ENCODE data around the gene JMJD4. TPM values are rescaled to one million over a fixed set of nuclear protein-coding genes. Genes with fewer than 3 reads are reported as not detected.

JMJD4 gene
- total RNA-seq, 1 experiment from 2014 or later, result 63.4 TPM

DNA sequence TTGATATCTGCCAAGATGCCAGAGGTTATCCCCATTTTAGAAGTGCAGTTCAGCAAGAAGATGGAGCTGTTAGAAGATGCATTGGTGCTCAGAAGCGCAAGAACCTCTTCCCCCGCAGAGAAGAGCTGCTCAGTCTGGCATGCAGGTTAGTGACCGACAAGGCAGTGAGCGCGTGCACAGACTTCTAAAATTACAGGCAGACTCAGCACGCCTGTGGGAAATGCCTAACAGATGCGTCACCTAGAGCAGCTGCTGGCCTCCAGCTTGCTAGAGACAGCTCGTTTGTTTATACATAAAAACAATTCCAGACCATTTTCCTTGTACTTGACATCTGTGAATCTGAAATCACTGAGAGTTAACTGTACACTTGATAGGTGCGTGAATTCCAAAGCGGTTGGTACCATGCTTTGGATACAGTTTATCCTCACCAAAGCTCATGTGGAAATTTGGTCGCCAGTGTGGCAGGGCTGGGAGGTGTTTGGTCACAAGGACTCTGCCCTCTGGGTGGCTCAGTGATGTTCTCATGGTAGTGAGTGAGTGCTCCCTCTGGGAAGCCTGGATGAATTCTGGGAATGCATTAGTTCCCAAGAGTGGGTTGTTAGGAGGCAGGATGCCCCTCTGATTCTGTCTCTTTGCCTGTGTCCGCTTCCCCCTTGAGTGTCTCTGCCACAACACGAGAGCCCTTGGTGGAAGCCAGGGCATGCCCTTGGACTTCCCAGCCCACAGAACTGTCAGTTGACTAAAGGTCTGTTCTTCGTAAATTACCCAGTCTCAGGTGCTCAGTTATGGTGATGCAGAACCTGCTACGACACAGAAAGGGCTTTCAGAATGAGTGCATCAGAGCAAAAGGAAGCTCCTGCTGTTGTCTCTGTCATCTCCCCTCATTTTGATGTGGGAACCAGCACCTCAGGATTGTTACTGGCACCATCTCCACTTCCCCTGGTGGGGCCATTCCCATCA lies 24.5 kb upstream of the JMJD4 start:
- H3K4me3 ChIP-seq, result no peak overlapping the region

DNA sequence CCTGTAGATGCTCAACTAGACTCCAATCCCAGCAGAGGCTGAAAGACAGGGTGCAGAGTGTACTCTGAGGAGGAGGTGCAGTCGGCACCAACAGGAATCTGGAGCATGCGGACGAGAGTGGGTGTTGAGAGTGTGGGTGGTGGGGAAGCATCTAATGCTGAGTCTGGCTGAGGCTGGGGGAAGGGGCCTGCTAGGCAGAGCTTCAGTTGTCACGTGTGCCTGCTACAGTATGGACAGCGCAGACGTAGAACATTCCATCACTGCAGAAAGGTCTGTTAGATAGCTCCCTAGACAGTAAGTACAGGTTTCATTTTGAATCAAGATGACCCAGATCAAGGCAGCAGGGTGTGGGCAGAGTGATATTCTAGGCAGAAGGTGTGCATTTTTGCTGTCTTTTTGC lies 23.3 kb upstream of the JMJD4 start:
- no peak overlapping the region for H3K4me3 ChIP-seq
- peaks cover 70% of the 10 kb centered on the region for H3K36me3 ChIP-seq
- H3K9me3 ChIP-seq, result no peaks in the 10 kb centered on the region
- no peak for DNase-seq
- H3K27me3 ChIP-seq, result no peaks in the 10 kb centered on the region

More for the DNA sequence above, 24.5 kb upstream of the JMJD4 start:
- H3K36me3 ChIP-seq, result peaks cover 74% of the 10 kb centered on the region
- H3K27me3 ChIP-seq, result no peaks in the 10 kb centered on the region
- peak; percentile 98 for DNase-seq
- no peaks in the 10 kb centered on the region for H3K9me3 ChIP-seq

DNA sequence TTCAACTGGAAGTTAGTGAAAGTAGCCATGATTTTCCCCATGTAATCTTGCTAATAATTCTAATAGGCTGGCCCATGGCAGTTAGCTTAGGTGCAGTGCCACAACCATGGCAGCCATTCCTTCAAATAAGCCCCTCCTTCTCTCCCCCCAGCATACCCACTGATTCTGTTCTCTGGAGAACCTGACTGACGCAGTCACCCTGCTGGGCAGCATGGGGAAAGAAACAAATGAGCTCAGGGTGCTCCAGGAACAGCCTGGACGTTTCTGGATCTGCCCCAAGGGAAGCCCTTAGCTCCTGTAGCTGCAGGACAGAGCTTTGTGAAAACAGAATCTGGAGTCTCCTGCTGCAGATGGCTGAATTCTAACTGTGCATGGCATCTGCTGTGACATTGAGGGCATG lies 22.7 kb upstream of the JMJD4 start:
- no peak for DNase-seq
- no peaks in the 10 kb centered on the region for H3K9me3 ChIP-seq
- H3K36me3 ChIP-seq, result peaks cover 64% of the 10 kb centered on the region
- no peak overlapping the region for H3K4me3 ChIP-seq
- H3K27me3 ChIP-seq, result no peaks in the 10 kb centered on the region

DNA sequence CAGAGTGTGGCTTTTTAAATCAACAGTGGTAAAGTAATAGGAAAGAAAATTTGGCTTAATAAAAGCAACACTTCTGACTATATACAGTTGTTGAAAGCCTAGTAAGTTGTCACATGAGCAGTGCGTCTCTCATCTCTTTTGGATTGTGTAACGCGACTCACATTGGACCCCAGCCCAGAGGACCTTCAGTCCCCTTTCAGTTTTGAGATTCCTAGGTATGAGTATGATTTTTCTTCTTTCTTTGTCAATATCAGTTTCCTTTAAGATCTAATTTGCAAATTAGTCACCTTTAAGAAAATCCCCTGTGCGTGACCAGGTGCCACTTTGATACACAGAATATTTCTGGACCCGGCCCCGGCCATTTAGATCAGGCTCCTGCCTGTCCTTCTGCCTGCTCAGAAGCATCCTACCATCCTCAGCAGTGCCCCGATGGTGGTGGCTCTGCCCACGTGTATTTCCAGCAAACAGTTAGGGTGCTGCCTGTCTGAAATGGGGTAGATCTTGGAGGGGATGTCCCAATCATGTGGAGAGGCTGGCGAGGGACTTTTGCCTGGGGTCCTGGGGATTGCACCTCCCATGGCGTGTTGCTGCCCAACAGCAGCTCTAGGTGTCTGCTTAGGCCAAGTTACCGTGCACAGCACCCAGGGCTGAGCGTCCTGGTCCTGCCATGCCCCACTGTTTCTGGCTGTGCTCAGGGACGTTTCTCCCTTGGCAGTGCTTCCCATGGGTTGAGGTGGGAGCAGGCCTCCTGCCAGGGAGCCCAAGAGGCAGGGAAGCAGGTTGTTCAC lies 21.3 kb upstream of the JMJD4 start:
- peak; percentile 69 for DNase-seq
- Histone ChIP-seq H3K27me3 (no peaks in the 10 kb centered on the region), H3K9me3 (no peaks in the 10 kb centered on the region), H3K4me3 (no peak overlapping the region), H3K36me3 (peaks cover 54% of the 10 kb centered on the region)

DNA sequence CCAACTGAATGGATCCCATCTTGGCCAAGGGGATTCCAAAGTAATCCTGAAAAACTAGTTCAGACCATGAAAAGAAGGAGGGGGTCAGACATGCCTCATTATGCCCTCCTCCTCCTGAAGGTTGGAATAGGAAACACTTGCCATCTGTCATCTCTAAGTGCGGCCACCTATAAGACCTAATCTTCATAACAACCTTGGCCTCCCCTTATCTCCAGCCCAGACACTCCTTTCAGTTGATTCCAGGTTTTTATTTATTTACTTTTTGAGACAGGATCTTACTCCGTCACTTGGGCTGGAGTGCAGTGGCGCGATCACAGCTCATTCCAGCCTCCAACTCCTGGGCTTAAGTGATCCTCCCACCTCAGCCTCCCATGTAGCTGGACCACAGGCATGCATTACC lies 19.9 kb upstream of the JMJD4 start:
- Histone ChIP-seq H3K9me3 (no peaks in the 10 kb centered on the region), H3K36me3 (peaks cover 53% of the 10 kb centered on the region), H3K27me3 (no peaks in the 10 kb centered on the region), H3K4me3 (no peak overlapping the region)
- DNase-seq, result no peak

DNA sequence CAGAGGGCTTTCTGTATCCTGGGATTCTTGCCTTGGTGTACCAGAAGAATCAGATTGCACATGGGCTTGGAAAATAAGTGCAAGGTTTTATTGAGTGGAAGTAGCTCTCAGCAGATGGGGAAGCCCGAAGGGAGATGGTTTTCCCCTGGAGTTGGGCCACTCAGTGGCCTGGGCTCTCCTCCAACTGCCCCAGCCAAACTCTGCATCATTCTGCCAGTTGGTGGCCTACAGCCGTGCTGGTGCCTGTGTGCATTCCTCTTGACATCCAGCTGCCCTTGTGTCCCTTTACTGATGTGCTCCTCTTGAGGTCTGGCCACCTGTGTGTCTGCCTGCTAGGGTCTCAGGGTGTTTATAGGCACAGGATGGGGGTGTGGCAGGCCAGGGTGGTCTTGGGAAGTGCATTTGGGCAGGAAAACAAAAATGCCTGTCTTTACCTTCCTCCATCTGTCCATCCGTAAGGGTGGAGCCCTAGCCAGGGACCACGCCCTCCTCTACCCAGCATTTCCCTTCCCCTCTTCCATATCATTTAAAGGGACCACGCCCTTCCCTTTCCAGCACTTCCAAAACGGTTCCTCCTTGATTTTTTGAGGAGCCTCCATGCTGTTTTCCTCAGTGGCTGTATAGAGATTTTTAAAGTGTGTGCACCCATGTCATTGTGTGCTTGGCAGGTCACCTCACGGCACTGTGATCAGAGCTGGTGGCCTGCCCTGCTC lies 19.1 kb upstream of the JMJD4 start:
- peak; percentile 89 for DNase-seq
- no peak overlapping the region for H3K4me3 ChIP-seq
- H3K27me3 ChIP-seq, result no peaks in the 10 kb centered on the region
- H3K9me3 ChIP-seq, result no peaks in the 10 kb centered on the region
- H3K36me3 ChIP-seq, result peaks cover 48% of the 10 kb centered on the region

DNA sequence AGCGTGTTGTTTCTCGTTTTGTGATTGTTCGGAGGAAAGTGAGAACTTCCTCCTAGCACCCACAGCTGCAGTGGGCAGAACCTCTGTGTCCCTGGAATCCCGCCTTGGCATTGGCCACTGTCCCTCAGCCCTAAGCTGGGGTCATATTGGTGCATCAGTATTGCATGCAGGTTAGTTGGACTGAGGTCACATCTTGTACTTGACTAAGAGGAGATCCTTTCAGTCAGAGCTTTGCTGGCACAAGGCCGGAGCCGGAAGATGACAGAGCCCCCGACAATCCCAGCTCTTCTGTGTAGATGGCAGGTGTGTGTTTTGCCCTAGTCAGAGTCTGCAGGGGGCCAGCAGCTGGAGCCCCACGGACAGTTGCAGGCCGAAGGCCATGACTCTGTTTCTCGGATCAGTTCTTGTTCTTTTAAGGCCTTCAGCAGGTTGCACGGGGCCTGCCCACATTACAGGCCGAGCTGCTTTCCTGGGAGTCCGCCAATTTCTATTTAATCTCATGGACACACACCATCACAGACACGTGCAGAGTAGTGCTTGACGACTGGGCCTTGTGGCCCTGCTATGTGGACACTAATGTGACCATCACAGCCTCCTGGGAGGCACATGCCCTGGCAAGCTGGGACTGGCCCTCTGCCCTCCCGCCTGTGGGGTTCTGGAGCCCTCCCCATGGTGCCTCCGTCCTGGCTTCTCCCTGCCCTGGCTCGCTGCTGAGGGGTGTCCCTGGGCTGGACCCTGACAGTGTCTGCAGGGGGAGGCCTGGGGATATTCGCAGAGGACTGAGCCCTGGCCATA lies 15.0 kb upstream of the JMJD4 start:
- Histone ChIP-seq H3K36me3 (peaks cover 35% of the 10 kb centered on the region), H3K9me3 (no peaks in the 10 kb centered on the region), H3K4me3 (no peak overlapping the region), H3K27me3 (no peaks in the 10 kb centered on the region)
- DNase-seq, result no peak

DNA sequence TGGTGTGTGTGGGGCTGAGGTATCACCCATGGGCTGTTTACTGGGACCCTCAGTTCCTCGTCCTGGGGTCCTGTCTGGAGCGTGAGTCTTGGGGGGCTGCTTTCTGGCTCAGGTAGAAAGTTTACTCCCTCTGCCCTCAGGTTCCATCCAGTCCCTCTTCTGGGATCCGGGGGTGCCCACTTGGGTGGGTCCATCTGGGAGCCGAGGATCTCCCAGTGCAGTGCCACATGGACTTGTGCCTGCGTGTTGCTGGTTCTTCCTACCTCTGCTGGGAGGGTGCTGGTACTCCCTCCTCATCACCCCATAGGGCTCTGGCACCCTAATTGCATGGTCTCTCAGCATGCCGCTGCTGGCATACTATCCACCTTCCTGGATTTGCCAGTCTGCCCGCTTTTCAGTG lies 14.1 kb upstream of the JMJD4 start:
- DNase-seq, result no peak
- peaks cover 28% of the 10 kb centered on the region for H3K36me3 ChIP-seq
- H3K9me3 ChIP-seq, result no peaks in the 10 kb centered on the region

DNA sequence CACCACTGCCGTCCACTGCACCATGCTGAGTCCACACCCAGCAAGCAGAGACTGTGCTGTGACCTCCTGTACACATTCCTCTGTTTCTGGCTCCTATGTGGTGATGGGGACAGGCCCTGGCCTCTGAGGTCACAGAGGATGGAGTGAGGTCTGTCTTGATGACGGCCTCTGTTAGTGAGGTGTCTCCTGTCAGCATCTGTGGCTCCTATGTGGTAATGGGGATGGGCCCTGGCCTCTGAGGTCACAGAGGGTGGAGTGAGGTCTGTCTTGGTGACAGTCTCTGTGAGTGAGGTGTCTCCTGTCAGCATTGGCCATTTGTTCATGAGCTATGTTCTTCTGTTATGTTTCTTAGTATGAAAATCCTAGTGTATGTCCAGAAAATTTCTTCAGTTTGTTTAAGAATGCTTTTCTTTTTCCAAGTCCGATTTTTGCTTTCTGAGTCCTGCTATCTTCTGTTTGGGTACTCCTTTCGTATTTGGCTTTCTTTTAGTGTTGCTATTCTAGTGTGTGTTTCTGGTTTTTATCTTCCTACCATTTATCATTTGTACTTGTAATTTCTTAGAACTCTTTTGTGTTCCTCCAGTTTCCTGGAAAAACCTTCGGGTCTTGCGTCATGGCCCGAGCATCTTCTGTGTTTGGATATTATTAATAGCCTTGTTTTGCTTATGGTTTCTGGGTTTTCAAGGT lies 13.5 kb upstream of the JMJD4 start:
- H3K27me3 ChIP-seq, result no peaks in the 10 kb centered on the region
- H3K36me3 ChIP-seq, result peaks cover 23% of the 10 kb centered on the region
- H3K9me3 ChIP-seq, result no peaks in the 10 kb centered on the region
- H3K4me3 ChIP-seq, result no peak overlapping the region
- DNase-seq, result no peak

More for the DNA sequence above, 14.1 kb upstream of the JMJD4 start:
- Histone ChIP-seq H3K4me3 (no peak overlapping the region), H3K27me3 (no peaks in the 10 kb centered on the region)

DNA sequence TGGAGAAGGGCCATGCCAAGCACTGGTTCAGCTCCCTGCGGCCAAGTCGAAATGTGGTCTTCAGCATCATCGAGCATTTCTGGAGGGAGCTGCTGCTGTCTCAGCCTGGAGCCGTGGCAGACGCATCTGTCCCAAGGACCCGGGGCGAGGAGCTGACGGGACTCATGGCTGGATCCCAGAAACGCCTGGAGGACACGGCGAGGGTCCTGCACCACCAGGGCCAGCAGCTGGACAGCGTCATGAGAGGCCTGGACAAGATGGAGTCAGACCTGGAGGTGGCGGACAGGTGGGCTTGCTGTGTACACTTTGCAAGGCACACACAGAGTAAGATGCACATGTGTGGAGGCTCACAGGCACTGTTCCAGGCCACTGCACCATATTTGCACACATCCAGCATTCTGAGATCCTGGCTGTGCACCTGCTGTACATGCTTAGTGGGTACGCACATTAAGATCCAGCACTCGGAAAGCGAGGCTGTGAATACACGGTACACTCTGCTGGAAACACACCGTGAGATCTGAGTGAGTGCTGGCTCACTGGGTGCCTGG lies 12.9 kb upstream of the JMJD4 start:
- DNase-seq, result no peak

DNA sequence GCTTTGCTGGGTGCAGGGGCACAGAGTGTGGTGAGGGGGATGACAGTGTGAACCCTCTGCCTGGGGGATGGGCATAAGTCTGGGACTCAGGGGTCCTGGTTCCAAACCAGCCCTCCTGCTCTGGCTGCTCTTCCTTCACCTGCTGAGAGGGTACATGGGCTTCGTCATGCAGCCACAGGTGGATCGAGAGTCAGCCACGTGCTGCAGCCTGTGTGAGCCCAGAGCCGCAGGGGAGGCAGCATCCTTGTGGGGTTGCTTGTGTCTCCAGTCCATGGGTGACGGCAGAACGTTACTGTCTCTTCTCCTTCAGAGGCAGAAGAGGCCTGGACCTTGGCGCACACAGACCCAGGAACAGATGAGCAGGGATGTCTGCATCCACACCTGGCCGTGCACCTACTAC lies 12.3 kb upstream of the JMJD4 start:
- no peak for DNase-seq
- Histone ChIP-seq H3K36me3 (peaks cover 23% of the 10 kb centered on the region), H3K9me3 (no peaks in the 10 kb centered on the region), H3K27me3 (no peaks in the 10 kb centered on the region), H3K4me3 (no peak overlapping the region)

More for the DNA sequence above, 12.9 kb upstream of the JMJD4 start:
- Histone ChIP-seq H3K9me3 (no peaks in the 10 kb centered on the region), H3K27me3 (no peaks in the 10 kb centered on the region), H3K4me3 (no peak overlapping the region), H3K36me3 (peaks cover 23% of the 10 kb centered on the region)

DNA sequence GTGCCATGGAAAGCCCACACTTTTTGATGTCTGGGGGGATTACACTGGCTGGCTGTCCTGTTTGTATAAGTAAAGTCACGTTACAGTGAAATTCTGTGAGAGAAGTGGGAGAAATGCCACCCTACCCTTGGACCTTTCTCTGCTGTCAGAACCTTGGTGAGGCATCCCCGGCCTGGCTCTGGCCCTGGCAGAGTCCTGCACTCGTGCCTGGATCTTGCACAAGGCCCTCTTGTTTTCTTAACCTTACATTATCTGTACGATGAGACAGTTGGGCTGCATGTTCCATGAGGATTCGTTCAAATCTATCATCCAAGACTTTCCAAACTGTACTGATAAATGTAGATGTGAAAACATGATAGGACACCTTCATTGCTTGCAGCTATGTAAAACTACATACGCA lies 11.6 kb upstream of the JMJD4 start:
- no peak for DNase-seq
- H3K27me3 ChIP-seq, result no peaks in the 10 kb centered on the region
- H3K9me3 ChIP-seq, result no peaks in the 10 kb centered on the region
- peaks cover 23% of the 10 kb centered on the region for H3K36me3 ChIP-seq
- H3K4me3 ChIP-seq, result no peak overlapping the region

DNA sequence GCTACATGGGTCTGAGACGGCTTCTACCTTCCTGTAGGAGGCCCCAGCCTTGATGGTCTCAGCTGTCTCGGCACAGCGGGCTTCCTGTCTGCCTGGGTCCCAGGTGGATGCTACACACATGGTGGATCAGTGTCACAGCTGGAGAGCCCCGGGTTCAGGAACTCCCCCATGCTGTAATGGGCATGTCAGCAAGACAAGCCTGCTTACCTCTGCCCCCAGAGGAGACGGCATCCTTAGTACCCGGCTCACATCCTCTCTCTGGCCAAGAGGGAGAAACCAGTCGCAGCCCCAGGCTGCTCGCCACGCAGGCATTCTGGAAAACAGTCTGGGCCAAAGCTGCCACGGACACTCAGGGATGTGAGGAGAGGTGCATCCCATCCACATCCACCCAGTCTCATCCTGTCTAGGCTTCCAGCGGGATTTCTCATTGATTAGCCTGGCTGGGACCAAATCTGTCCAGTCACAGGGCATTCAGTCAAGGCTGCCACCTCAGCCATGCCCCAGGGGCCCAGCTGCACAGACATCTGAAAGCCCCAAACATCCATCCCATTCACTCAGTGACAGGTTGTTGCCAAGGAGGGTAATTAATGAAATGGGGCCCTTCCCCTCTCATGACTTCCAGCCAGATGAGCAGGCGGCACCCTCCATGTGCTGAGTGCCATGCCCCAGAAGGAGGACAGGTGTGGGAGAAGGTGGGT lies 10.6 kb upstream of the JMJD4 start:
- peaks cover 17% of the 10 kb centered on the region for H3K36me3 ChIP-seq
- no peaks in the 10 kb centered on the region for H3K9me3 ChIP-seq
- H3K4me3 ChIP-seq, result no peak overlapping the region
- no peak for DNase-seq
- no peaks in the 10 kb centered on the region for H3K27me3 ChIP-seq

DNA sequence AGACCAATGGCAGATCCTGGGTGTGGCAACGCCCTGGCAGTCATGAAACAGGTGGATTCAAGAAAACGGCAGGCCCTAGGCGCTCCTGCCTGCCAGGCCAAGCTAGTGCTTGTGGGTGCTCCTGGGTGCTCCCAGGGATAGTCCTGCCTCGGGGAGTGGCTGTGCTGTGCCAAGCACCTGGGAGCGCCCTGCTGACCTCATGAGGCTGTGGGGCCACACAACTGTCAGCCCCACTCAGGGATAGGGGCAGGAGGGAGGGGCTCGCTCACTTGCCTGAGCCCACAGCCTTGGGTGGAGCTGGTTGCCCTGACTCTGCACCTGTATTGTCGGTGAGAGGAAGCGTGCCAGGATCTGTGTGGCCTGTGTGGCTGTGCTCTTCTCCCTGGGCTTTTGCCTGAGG lies 9.6 kb upstream of the JMJD4 start:
- Histone ChIP-seq H3K9me3 (no peaks in the 10 kb centered on the region), H3K36me3 (peaks cover 8% of the 10 kb centered on the region; the same call in 1 of the 2 replicates), H3K27me3 (no peaks in the 10 kb centered on the region), H3K4me3 (no peak overlapping the region)
- no peak for DNase-seq

All from MG63 (cell line).